ENCODE results near the gene PRKCB.

PRKCB gene

DNA sequence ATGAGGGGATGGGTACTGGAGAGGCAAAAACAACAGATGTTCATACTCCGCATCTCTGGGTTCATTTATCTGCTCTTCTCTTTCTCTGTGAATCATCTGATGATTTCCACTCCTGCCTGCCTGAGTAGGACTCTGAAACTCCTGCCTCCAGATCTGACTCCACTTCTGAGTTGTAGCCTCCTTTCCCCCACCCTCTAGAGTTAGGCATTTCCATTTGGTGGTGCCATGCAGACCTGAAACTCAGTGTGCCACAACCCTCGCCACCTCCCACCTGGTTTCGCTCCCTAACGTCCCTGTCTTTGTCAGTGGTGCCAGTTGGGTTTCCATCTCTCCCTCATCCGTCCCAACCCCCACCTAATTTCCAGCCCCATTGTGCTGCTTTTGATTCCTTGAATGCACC is 126.2 kb downstream of the PRKCB start:
- no peak for DNase-seq (ENCODE audit: low read depth in 1 of 2, low spot score in 1 of 2)
- in situ Hi-C loops (cut with HindIII; ENCODE audit: low pct_unique_long_range_greater_than_20kb, low sequenced_read_pairs), result no loop called here
- TF ChIP-seq JUND (IDR thresholded peaks at IDR 0.05; ENCODE audit: low read depth), result no peak

DNA sequence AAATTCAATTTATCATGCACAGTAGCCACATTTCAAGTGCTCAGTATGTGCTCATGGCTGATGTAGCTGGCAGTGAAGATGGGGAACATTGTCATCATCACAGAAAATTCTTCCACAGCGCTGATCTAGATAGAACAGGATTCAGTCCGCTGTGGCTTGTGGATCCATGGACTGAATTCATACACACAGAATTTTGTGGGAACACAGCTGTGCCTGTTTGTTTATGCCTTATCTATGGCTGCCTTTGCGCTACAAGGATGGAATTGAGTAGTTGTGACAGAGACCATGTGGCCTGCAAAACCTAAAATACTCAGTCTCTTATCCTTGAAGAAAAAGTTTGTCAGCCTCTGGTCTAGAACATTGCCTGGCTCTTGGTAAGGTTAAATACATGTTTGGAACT is 128.4 kb downstream of the PRKCB start:
- no peak for DNase-seq (ENCODE audit: low read depth in 1 of 2, low spot score in 1 of 2)
- in situ Hi-C loops (cut with HindIII; ENCODE audit: low pct_unique_long_range_greater_than_20kb, low sequenced_read_pairs), result no loop called here
- TF ChIP-seq JUND (IDR thresholded peaks at IDR 0.05; ENCODE audit: low read depth), result no peak

DNA sequence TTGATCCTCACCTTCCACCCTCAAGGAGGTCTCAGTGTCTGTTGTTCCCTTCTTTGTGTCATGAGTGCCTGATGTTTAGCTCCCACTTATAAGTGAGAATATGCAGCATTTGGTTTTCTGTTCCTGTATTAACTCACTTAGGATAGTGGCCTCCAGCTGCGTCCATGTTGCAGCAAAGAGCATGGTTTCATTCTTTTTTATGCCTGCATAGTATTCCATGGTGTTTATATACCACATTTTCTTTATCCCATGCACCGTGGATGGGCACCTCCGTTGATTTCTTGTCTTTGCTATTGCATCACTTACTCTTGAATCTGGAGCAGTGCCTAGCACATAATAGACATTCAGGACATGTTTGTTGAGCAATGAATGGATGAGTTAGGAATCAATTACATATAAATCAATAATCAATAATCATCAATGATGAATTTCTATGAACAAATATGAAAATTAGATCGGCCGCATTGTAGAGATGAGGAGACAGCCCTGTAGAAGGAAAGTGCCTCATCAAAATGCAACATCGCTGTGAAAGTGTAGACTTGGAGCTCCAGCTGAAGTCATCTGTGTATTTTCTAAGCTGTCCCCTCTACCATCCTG is 129.5 kb downstream of the PRKCB start:
- TF ChIP-seq JUND (IDR thresholded peaks at IDR 0.05; ENCODE audit: low read depth), result no peak
- in situ Hi-C loops (cut with HindIII; ENCODE audit: low pct_unique_long_range_greater_than_20kb, low sequenced_read_pairs), result no loop called here
- DNase-seq (ENCODE audit: low read depth in 1 of 2, low spot score in 1 of 2), result no peak

DNA sequence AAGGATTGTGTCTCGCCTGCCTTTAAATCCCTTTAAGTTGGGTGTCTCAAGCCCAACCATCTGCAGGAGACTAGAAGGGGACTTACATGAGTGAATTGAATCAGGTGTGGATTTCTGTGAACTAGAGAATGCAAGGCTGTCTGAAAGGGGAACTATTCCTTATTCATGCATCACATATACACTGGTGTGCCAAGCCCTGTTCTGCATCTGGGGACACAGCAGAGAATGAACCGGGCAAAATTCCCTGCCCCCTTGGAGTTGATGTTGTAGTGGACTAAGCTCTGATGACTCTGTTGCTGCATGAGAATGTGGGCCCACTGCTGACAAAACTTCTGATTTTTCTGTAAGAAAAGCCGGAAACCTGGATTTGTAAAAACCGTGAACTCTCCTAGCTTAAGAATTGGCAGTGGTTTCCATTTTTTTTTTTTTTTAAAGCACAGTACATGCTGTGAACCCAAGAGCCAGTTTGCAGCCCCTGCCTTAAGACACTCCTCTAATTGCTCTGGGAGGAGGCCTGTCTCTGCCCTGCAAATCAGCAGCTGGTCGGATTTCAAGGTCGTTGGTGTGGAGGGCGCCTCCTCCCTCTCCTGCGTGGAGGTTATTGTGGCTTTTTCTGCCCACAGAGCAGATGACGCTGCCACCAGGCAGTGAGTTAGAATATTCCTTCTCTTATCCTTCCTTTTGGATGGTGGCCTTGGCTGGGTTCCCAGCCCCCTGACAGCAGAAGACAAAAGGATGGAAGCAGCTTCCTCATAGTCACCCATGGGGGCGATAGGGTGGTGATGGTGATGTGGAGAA is 131.0 kb downstream of the PRKCB start:
- DNase-seq (ENCODE audit: low read depth in 1 of 2, low spot score in 1 of 2), result no peak
- in situ Hi-C loops (cut with HindIII; ENCODE audit: low pct_unique_long_range_greater_than_20kb, low sequenced_read_pairs), result no loop called here

DNA sequence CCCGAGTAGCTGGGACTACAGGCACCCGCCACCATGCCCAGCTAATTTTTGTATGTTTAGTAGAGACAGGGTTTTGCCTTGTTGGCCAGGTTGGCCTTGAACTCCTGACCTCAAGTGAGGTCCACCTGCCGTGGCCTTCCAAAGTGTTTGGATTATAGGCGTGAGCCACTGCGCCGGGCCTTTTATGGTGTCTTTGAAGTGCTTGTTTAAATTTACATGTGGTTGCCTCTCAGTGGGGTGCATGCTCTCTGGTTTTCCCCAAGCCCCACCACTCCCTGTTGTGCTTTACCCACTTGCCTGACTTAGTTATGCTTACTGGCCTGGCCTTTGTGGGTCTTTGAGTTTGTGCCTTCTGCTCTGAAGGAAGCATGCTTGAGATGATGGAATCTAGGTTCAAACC is 132.0 kb downstream of the PRKCB start:
- TF ChIP-seq JUND (IDR thresholded peaks at IDR 0.05; ENCODE audit: low read depth), result no peak
- in situ Hi-C loops (cut with HindIII; ENCODE audit: low pct_unique_long_range_greater_than_20kb, low sequenced_read_pairs), result no loop called here
- no peak for DNase-seq (ENCODE audit: low read depth in 1 of 2, low spot score in 1 of 2)

More for the DNA sequence above, 131.0 kb downstream of the PRKCB start:
- no peak for TF ChIP-seq JUND (IDR thresholded peaks at IDR 0.05; ENCODE audit: low read depth)

DNA sequence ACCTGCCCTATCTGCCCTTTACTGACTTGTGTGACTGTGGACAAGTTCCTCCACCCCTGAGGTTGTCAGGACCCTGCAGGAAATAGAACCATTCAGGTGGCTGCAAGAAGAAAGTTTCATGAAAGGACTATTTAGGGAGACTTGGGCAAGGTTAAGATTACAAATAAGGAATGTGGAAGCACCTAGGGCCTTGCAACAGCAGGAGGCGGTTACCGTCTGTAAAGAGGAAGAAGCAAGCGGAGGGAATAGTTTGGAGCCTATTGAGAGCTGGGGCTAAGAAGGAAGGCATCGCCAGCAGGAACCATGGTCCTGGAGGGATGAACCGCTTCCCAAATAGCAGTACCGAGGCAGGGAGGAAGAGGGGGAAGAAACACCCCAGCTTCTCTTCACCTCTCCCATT is 132.4 kb downstream of the PRKCB start:
- in situ Hi-C loops (cut with HindIII; ENCODE audit: low pct_unique_long_range_greater_than_20kb, low sequenced_read_pairs), result no loop called here

DNA sequence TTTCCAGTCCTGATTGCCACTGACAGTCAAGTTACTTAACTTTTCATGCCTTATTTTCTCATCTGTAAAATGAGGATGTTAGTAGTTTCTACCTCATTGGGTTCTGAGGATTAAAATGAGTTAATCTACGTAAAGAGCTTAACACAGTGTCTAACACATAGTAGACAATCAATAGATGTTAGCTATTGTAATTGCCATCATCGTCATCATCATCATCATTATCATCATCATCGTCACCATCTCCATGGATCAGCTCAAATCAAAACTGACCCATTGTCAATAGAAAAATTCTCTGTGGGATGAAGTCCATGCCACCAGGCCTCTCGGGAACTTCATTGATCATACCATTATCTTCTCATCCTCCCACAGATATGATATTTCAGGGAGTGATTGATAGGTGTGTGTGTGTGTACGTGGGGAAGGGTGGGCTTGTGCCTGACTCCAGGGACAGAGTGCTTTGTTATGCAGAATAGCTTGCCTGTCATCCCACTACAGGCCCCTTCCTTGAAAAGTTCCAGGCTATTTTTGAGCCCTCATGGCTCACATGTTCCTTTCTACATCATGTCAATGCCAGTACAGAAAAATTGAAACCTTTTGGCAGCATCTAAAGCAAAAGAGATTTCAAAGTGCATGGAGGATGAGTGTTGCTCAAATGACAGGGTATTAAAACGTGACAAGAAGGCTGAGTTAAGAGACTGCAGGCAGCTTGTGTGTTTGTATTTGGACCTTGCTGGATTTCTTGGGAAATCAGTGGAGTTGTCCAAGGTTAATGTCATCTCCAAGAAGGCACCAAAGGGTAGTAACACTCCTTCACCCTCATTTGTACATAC is 133.9 kb downstream of the PRKCB start:
- in situ Hi-C loops (cut with HindIII; ENCODE audit: low pct_unique_long_range_greater_than_20kb, low sequenced_read_pairs), result no loop called here

More for the DNA sequence above, 132.4 kb downstream of the PRKCB start:
- TF ChIP-seq JUND (IDR thresholded peaks at IDR 0.05; ENCODE audit: low read depth), result no peak
- DNase-seq (ENCODE audit: low read depth in 1 of 2, low spot score in 1 of 2), result no peak

DNA sequence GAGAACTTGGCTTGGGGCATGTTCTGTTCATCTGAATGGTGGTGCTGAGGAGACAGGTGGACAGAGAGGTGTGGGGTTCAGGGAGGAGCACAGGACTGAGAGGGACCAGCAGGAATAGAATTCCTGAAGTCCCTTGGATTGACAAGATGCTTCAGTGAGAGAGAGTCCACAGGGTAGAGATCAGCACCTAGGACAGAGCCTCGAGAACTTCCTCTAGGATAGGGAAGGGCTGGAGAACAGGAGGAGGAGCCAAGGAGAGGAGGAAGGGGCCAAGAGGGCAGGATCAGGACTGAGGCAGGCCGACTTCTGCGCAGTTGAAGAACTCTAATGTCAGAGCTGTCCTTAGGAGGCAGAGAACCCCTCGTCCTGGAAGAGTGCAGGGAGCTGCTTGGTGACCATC is 138.4 kb downstream of the PRKCB start:
- no peak for TF ChIP-seq JUND (IDR thresholded peaks at IDR 0.05; ENCODE audit: low read depth)
- DNase-seq (ENCODE audit: low read depth in 1 of 2, low spot score in 1 of 2), result peak in 1 of 2 experiments; percentile 63
- in situ Hi-C loops (cut with HindIII; ENCODE audit: low pct_unique_long_range_greater_than_20kb, low sequenced_read_pairs), result no loop called here

More for the DNA sequence above, 133.9 kb downstream of the PRKCB start:
- TF ChIP-seq JUND (IDR thresholded peaks at IDR 0.05; ENCODE audit: low read depth), result no peak
- DNase-seq (ENCODE audit: low read depth in 1 of 2, low spot score in 1 of 2), result no peak

DNA sequence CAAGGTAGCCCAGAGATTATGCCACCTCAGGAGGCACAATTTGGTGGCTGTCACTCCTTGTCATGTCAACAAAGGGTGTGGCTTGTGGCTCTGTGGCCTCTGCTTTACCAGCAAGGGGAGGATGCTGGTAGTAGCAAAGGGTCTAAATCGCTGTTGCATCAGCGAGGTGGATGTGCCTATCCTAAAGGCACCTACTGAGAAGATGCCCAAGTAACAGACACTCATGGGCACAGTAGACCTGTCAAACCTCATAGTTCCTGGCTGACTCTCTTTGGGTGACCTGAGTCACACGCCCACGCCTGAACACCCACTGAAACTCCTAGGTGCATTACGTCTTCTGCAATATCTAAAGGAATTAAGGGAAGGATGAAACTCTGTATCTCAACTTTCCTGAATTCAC is 139.5 kb downstream of the PRKCB start:
- TF ChIP-seq JUND (IDR thresholded peaks at IDR 0.05; ENCODE audit: low read depth), result no peak
- in situ Hi-C loops (cut with HindIII; ENCODE audit: low pct_unique_long_range_greater_than_20kb, low sequenced_read_pairs), result no loop called here
- no peak for DNase-seq (ENCODE audit: low read depth in 1 of 2, low spot score in 1 of 2)

DNA sequence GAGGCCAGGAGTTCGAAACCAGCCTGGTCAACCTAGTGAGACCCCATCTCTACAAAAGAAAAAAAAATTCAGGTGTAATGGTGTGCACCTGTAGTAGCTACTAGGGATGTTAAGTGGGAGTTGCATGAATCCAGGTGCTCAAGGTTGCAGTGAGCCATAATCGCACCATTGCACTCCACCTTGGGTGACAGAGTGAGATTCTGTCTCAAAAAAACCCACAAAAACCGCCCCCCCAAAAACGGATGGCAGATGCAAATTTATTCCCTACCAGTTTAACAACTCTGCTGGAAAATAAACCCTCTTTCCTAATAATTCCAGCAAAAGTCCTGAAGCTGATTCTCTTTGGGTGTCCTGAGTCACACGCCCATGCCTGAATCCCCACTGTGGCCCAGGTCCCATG is 140.3 kb downstream of the PRKCB start:
- DNase-seq (ENCODE audit: low read depth in 1 of 2, low spot score in 1 of 2), result no peak
- in situ Hi-C loops (cut with HindIII; ENCODE audit: low pct_unique_long_range_greater_than_20kb, low sequenced_read_pairs), result no loop called here
- no peak for TF ChIP-seq JUND (IDR thresholded peaks at IDR 0.05; ENCODE audit: low read depth)

DNA sequence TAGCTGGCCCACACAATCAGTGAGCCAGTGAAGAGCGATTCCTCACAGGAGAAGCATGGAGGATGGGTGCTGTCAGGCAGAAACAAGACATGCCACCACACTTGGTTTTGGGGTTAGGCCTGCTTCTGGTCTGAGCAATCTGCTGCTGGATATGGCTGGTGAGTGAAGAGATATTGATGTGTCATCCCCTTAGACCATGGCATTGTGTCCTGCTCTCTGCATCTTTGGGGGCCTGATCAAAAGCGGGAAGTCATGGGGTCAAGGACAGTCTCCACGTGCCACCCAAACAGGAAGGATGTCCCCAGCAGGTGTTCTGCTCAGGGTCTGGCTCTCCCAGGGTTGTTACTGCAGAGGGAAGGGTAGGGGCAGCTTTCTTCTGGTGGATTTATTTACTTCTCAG is 140.7 kb downstream of the PRKCB start:
- TF ChIP-seq JUND (IDR thresholded peaks at IDR 0.05; ENCODE audit: low read depth), result no peak
- no peak for DNase-seq (ENCODE audit: low read depth in 1 of 2, low spot score in 1 of 2)
- in situ Hi-C loops (cut with HindIII; ENCODE audit: low pct_unique_long_range_greater_than_20kb, low sequenced_read_pairs), result no loop called here

DNA sequence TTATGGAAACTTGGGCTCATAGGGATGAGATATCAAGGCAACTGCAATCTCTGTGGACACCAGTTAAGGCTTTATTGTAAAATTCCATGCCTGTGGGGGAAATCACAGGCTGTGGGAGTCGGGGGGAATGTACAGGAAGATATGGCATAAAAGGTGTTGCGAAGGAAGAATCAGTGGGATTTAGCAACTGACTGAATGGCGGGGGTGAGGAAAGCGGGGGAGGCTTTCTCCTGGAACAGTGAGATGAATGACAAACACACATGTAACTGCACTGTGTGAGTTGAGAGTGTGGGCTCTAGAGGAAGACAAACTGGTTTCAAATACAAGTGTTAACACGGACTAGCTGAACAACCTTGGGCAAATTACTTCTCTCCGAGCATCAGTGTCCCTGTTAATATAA is 143.7 kb downstream of the PRKCB start:
- in situ Hi-C loops (cut with HindIII; ENCODE audit: low pct_unique_long_range_greater_than_20kb, low sequenced_read_pairs), result no loop called here
- no peak for TF ChIP-seq JUND (IDR thresholded peaks at IDR 0.05; ENCODE audit: low read depth)
- DNase-seq (ENCODE audit: low read depth in 1 of 2, low spot score in 1 of 2), result no peak

DNA sequence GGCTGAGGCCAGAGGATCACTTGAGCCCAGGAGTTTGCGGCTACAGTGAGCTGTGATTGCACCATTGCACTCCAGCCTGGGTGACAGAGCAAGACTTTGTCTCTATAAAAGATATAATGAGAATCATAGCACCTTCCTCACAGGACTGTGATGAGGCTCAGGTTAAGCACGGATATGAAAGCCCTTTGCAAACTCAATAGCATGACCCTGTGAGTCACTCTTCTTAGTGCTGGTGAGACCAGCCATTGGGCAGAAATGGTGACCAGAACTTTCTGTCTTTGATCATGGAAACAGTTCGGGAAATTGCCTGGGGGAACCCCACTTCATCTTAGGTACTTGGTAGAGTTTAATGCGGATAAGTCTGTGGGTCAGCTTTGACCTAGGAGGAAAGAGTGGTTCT is 144.2 kb downstream of the PRKCB start:
- no peak for DNase-seq (ENCODE audit: low read depth in 1 of 2, low spot score in 1 of 2)
- in situ Hi-C loops (cut with HindIII; ENCODE audit: low pct_unique_long_range_greater_than_20kb, low sequenced_read_pairs), result no loop called here
- TF ChIP-seq JUND (IDR thresholded peaks at IDR 0.05; ENCODE audit: low read depth), result no peak

All from T47D (cell line).